Endodermal cell (in vitro differentiated cells): ENCODE measurements around the gene RGS14. TPM values are rescaled to one million over a fixed set of nuclear protein-coding genes. Genes with fewer than 3 reads are reported as not detected.

ENCODE experiments used
- DNase-seq: peaks from one replicate; pipeline ENCODE4 v3.0.0-alpha.2; 2017
- H3K27ac ChIP-seq: 2 replicates; pipeline ENCODE4 v1.5.1; 2013; ENCODE audit warnings: mild to moderate bottlenecking, low read depth, low read length, moderate library complexity
- H3K27me3 ChIP-seq: 2 replicates; pipeline ENCODE4 v1.6.1; 2013; ENCODE audit warnings: mild to moderate bottlenecking, low read length, moderate library complexity; ENCODE audit not compliant: insufficient read depth, control insufficient read depth, poor library complexity, severe bottlenecking
- H3K36me3 ChIP-seq: 2 replicates; pipeline ENCODE4 v1.7.0; 2013; ENCODE audit warnings: mild to moderate bottlenecking, low read length, moderate library complexity; ENCODE audit not compliant: control insufficient read depth, insufficient read depth
- H3K4me1 ChIP-seq: one replicate; pipeline ENCODE4 v1.7.0; 2013; ENCODE audit warnings: low read length; ENCODE audit not compliant: control insufficient read depth, insufficient read depth
- H3K4me3 ChIP-seq: 2 replicates; pipeline ENCODE4 v1.5.1; 2013; ENCODE audit warnings: mild to moderate bottlenecking, low read length, moderate library complexity
- H3K9ac ChIP-seq: 2 replicates; pipeline ENCODE4 v1.6.1; 2013; ENCODE audit warnings: mild to moderate bottlenecking, low read length, moderate library complexity; ENCODE audit not compliant: poor library complexity, severe bottlenecking; ENCODE audit errors: extremely low read depth
- H3K9me3 ChIP-seq: 2 replicates; pipeline ENCODE4 v1.6.1; 2013; ENCODE audit warnings: mild to moderate bottlenecking, low read length, moderate library complexity; ENCODE audit not compliant: control insufficient read depth
- H3K27ac Mint-ChIP-seq: 2 replicates; pipeline ENCODE4 v1.8.0; 2020; ENCODE audit warnings: mixed read lengths
- H3K27me3 Mint-ChIP-seq: 2 replicates; pipeline ENCODE4 v1.8.0; 2021; ENCODE audit warnings: mild to moderate bottlenecking, mixed read lengths; ENCODE audit not compliant: insufficient read depth
- H3K36me3 Mint-ChIP-seq: 2 replicates; pipeline ENCODE4 v1.8.0; 2020; ENCODE audit warnings: low read depth, mixed read lengths
- H3K4me1 Mint-ChIP-seq: 2 replicates; pipeline ENCODE4 v1.8.0; 2020; ENCODE audit warnings: mixed read lengths
- H3K4me3 Mint-ChIP-seq: 2 replicates; pipeline ENCODE4 v1.8.0; 2020; ENCODE audit warnings: mild to moderate bottlenecking, moderate library complexity, mixed read lengths
- H3K9me3 Mint-ChIP-seq: 2 replicates; pipeline ENCODE4 v1.8.0; 2020; ENCODE audit warnings: mild to moderate bottlenecking, mixed read lengths
- CTCF ChIP-seq: fragments of 200-600 bp; sonication (generic); conservative IDR thresholded peaks from 2 replicates; pipeline ENCODE4 v1.5.0; 2021; ENCODE audit warnings: antibody characterized with exemption, mild to moderate bottlenecking
- WGBS, 2 experiments: methylation state at CpG; one replicate each; pipeline versions ENCODE4 v1.1.5 to v1.1.7; 2013; ENCODE audit warnings: missing lambda C conversion rate in 2 of 2, mixed read lengths in 1 of 2; ENCODE audit not compliant: insufficient coverage in 1 of 2, insufficient read length in 1 of 2; 5-methylcytosine and 5-hydroxymethylcytosine counted together
- total RNA-seq, 2 donors: library from RNA; stranded (reverse); fragmentation: NEBNext Ultra II Directional in 1 of 2; extraction: Animal tissue kit (Norgen Biotek cat#: 25700) in 1 of 2; gene quantifications; 2 replicates in 1 of 2; 3 replicates in 1 of 2; pipeline ENCODE4 v1.2.1, GENCODE V29; 2021

The RGS14 gene
- total RNA-seq, 2 donors from 2014 or later: 14.2 to 21.9 TPM

GRCh38 chr5:177317959-177318377 lies 39.8 kb upstream of the RGS14 start:
- Mint-ChIP-seq H3K36me3 (peaks cover 21% of the 10 kb centered on the region), H3K9me3 (peaks cover 2% of the 10 kb centered on the region), H3K27me3 (no peaks in the 10 kb centered on the region), H3K4me3 (no peak overlapping the region), H3K4me1 (peaks cover 6% of the 10 kb centered on the region), H3K27ac (peak overlapping the region; percentile 80)
- peak; percentile 91 for DNase-seq
- WGBS, 2 experiments: 35 to 44% methylated on average over 5 to 7 of the region's 7 CpGs
- Histone ChIP-seq H3K9me3 (peaks cover 9% of the 10 kb centered on the region), H3K9ac (no peak overlapping the region), H3K27me3 (no peaks in the 10 kb centered on the region), H3K4me1 (no peaks in the 10 kb centered on the region), H3K27ac (no peak overlapping the region), H3K36me3 (no peaks in the 10 kb centered on the region), H3K4me3 (no peak overlapping the region)
- TF ChIP-seq CTCF: peak; percentile 94

- H3K27ac Mint-ChIP-seq: no peak overlapping the region
- peaks cover 2% of the 10 kb centered on the region for H3K9me3 Mint-ChIP-seq
- DNase-seq: no peak
- WGBS, 2 experiments: 96 to 97% methylated on average over 11 to 14 of the region's 14 CpGs
- no peak overlapping the region for H3K4me3 Mint-ChIP-seq
- no peaks in the 10 kb centered on the region for H3K27me3 Mint-ChIP-seq
- TF ChIP-seq CTCF: no peak
- Histone ChIP-seq H3K27ac (no peak overlapping the region), H3K36me3 (peaks cover 8% of the 10 kb centered on the region), H3K4me1 (no peaks in the 10 kb centered on the region), H3K4me3 (no peak overlapping the region), H3K27me3 (no peaks in the 10 kb centered on the region), H3K9me3 (peaks cover 9% of the 10 kb centered on the region), H3K9ac (no peak overlapping the region)
- H3K4me1 Mint-ChIP-seq: peaks cover 6% of the 10 kb centered on the region
- peaks cover 29% of the 10 kb centered on the region for H3K36me3 Mint-ChIP-seq
Measured at GRCh38 chr5:177319913-177320588, 37.7 kb upstream of the RGS14 start.

DNA sequence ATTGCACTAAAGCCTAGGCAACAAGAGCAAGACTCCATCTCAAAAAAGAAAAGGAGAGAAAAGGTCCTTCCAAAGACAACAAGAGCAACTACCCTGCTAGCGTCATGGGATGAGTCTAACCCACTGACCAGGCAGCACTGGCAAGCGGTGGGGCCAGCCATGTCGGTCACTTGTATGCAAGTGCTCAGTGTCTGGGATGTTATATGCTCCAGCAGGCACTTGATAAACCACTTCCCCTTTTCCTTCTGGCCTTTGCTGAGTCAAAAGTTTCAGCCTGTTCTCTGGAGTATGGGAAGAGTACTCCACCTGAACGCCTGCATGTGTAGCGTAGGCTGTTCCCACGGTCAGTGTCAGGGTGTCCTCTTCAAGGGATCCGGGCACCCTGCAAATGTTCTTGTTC lies 36.8 kb upstream of the RGS14 start:
- Histone ChIP-seq H3K27ac (no peak overlapping the region), H3K36me3 (peaks cover 8% of the 10 kb centered on the region), H3K9ac (no peak overlapping the region), H3K4me3 (no peak overlapping the region), H3K27me3 (no peaks in the 10 kb centered on the region), H3K9me3 (peaks cover 9% of the 10 kb centered on the region), H3K4me1 (no peaks in the 10 kb centered on the region)
- peaks cover 11% of the 10 kb centered on the region for H3K4me1 Mint-ChIP-seq
- H3K36me3 Mint-ChIP-seq: peaks cover 30% of the 10 kb centered on the region
- WGBS, 2 experiments: 95 to 98% methylated on average over 5 to 7 of the region's 7 CpGs
- no peak overlapping the region for H3K4me3 Mint-ChIP-seq
- TF ChIP-seq CTCF: no peak
- H3K27ac Mint-ChIP-seq: no peak overlapping the region
- no peaks in the 10 kb centered on the region for H3K27me3 Mint-ChIP-seq
- H3K9me3 Mint-ChIP-seq: peaks cover 2% of the 10 kb centered on the region
- DNase-seq: no peak
